HepG2 (cell line): ENCODE results near the gene ASTN1.
A peak's percentile ranks its signal among the peaks of the same experiment; 100 is the strongest.

Source experiments
- CTCF ChIP-seq: sonication (generic); formaldehyde crosslinking; IDR thresholded peaks from 2 replicates; pipeline ENCODE4 v1.5.0; 2020; ENCODE audit warnings: mild to moderate bottlenecking, missing genetic modification reagents, moderate library complexity
- JUNB ChIP-seq: sonication (generic); formaldehyde crosslinking; IDR thresholded peaks from 2 replicates; pipeline ENCODE4 v1.8.0; 2022; ENCODE audit warnings: missing genetic modification reagents, mild to moderate bottlenecking, borderline replicate concordance
- MAFG ChIP-seq: sonication (generic); formaldehyde crosslinking; IDR thresholded peaks from 2 replicates; pipeline ENCODE4 v1.5.1; 2020; ENCODE audit warnings: mild to moderate bottlenecking, missing genetic modification reagents
- PCBP2 ChIP-seq: fragments of 200-400 bp; formaldehyde crosslinking; optimal IDR thresholded peaks from 2 replicates; pipeline ENCODE3; 2018; ENCODE audit warnings: low read length, low read depth; ENCODE audit not compliant: poor library complexity, severe bottlenecking
- POLR2A ChIP-seq, 2 experiments: IDR thresholded peaks; 2 replicates each; pipeline ENCODE4 v1.6.1; 2011; ENCODE audit warnings: low read depth in 2 of 2, low read length in 2 of 2, mild to moderate bottlenecking in 1 of 2, moderate library complexity in 1 of 2; ENCODE audit not compliant: insufficient read depth in 1 of 2
- RAD21 ChIP-seq: fragments of 450-650 bp; formaldehyde crosslinking; IDR thresholded peaks from 2 replicates; pipeline ENCODE4 v1.5.0; 2020; ENCODE audit warnings: mild to moderate bottlenecking

GRCh38 chr1:176880955-176881595 lies 283.4 kb downstream of the ASTN1 start:
- TF ChIP-seq MAFG (CRISPR knock-in tag) (no peak), JUNB (no peak), POLR2A (IDR thresholded peaks at IDR 0.05; ENCODE audit: insufficient read depth in 1 of 2, low read depth in 2 of 2, low read length in 2 of 2) (no peak), CTCF (CRISPR knock-in tag) (peak; percentile 84), RAD21 (CRISPR knock-in tag) (peak; percentile 53), PCBP2 (no peak)
